K562 (cell line): Measurements from ENCODE around the gene CDC42EP2. TPM values are rescaled to one million over a fixed set of nuclear protein-coding genes. Genes with fewer than 3 reads are reported as not detected.

Source experiments
- ATAC-seq: fragments of 200-7000 bp; cut with Tn5 transposase; 3 replicates; pipeline ENCODE4 v1.9.1; 2020; ENCODE audit warnings: moderate library complexity
- BruUV-seq: library from RNA; stranded (reverse); fragments of 400-500 nt; replicated peaks from 2 replicates; lab custom pipeline; 2021; lab: Mats Ljungman, UMichigan
- CTCF ChIA-PET: fragments of 300-600 bp; formaldehyde crosslinking; extraction: SDS; loops from one replicate; lab custom pipeline; 2021; ENCODE audit warnings: low intra/inter-chr PET ratio; lab: Yijun Ruan, JAX
- POLR2A ChIA-PET: fragments of 300-600, 350-650 bp; sonication (Branson Sonifier 250); formaldehyde crosslinking; extraction: SDS; loops from one replicate; lab custom pipeline; 2021; ENCODE audit warnings: antibody characterized with exemption, inconsistent platforms; lab: Yijun Ruan, JAX
- DNase-seq, 4 experiments: peaks; one replicate each; pipeline versions ENCODE4 v3.0.0 to v3.0.0-alpha.2; 2011 to 2018; ENCODE audit warnings: low spot score in 3 of 4, mixed read lengths in 3 of 4; ENCODE audit errors: extremely low read depth in 1 of 4
- FAIRE-seq: peaks from 2 replicates; lab custom pipeline; 2011; peaks lifted over from hg19 to GRCh38; lab: Jason Lieb, UNC
- H2AFZ ChIP-seq: 2 replicates; pipeline ENCODE4 v1.6.0; 2011; ENCODE audit warnings: low read depth, low read length, control low read depth, inconsistent platforms
- H3K27ac ChIP-seq: fragments of 200-600 bp; 3 replicates; pipeline ENCODE4 v1.8.0; 2011; ENCODE audit warnings: low read depth, mild to moderate bottlenecking, control low read depth, inconsistent platforms, low read length, moderate library complexity, mixed read lengths; ENCODE audit errors: extremely low read depth
- H3K27me3 ChIP-seq, 2 experiments: fragments of 300-600 bp in 1 of 2; 2 replicates in 1 of 2; 3 replicates in 1 of 2; pipeline versions ENCODE4 v1.6.0 to v1.8.0; 2011; ENCODE audit warnings: inconsistent platforms in 2 of 2, low read length in 2 of 2, mild to moderate bottlenecking in 1 of 2, mixed read lengths in 1 of 2, moderate library complexity in 1 of 2; ENCODE audit not compliant: control insufficient read depth in 2 of 2, insufficient read depth in 2 of 2
- H3K36me3 ChIP-seq: fragments of 300-600 bp; 3 replicates; pipeline ENCODE4 v1.8.0; 2011; ENCODE audit warnings: mild to moderate bottlenecking, low read length, inconsistent platforms; ENCODE audit not compliant: control insufficient read depth, insufficient read depth
- H3K4me1 ChIP-seq, 2 experiments: fragments of 200-600 bp in 1 of 2; replicated peaks in 1 of 2; 2 replicates in 1 of 2; 3 replicates in 1 of 2; pipeline versions ENCODE4 v1.5.1 to v1.8.0; 2011; ENCODE audit warnings: inconsistent platforms in 2 of 2, low read length in 2 of 2, mild to moderate bottlenecking in 1 of 2, mixed read lengths in 1 of 2, moderate library complexity in 1 of 2; ENCODE audit not compliant: control insufficient read depth in 2 of 2, insufficient read depth in 2 of 2
- H3K4me2 ChIP-seq: 2 replicates; pipeline ENCODE4 v1.6.1; 2011; ENCODE audit warnings: low read length, control low read depth, inconsistent platforms, mixed read lengths; ENCODE audit not compliant: insufficient read depth
- H3K4me3 ChIP-seq: fragments of 200-600 bp; sonication (generic), shearing (Covaris generic); 2 replicates; pipeline ENCODE4 v1.5.1; 2016; ENCODE audit warnings: control low read depth, inconsistent platforms
- H3K79me2 ChIP-seq: fragments of 200-600 bp; 3 replicates; pipeline ENCODE4 v1.8.0; 2011; ENCODE audit warnings: low read length, inconsistent platforms; ENCODE audit not compliant: control insufficient read depth, insufficient read depth
- H3K9ac ChIP-seq, 2 experiments: 2 replicates each; pipeline versions ENCODE4 v1.6.0 to v1.6.1; 2011; ENCODE audit warnings: low read depth in 2 of 2, low read length in 2 of 2, control low read depth in 1 of 2, inconsistent platforms in 1 of 2, mild to moderate bottlenecking in 1 of 2, mixed read lengths in 1 of 2; ENCODE audit not compliant: insufficient read depth in 1 of 2
- H3K9me1 ChIP-seq: one replicate; pipeline ENCODE4 v1.6.0; 2011; ENCODE audit warnings: inconsistent platforms, mild to moderate bottlenecking, low read length, moderate library complexity; ENCODE audit not compliant: control insufficient read depth, insufficient read depth
- H3K9me3 ChIP-seq: replicated peaks from 2 replicates; pipeline ENCODE4 v1.5.1; 2011; ENCODE audit warnings: low read depth, low read length, inconsistent platforms; ENCODE audit not compliant: control insufficient read depth, insufficient read depth
- H4K20me1 ChIP-seq: replicated peaks from 2 replicates; pipeline ENCODE4 v1.6.1; 2011; ENCODE audit warnings: low read length, inconsistent platforms, mixed read lengths; ENCODE audit not compliant: control insufficient read depth, insufficient read depth
- C11orf30 ChIP-seq: fragments of 450-650 bp; IDR thresholded peaks from 2 replicates; pipeline ENCODE4 v1.6.1; 2016; ENCODE audit warnings: low read depth, mild to moderate bottlenecking
- CEBPB ChIP-seq: fragments of 450-650 bp; IDR thresholded peaks from 2 replicates; pipeline ENCODE4 v1.6.1; 2016; ENCODE audit warnings: missing genetic modification characterization, missing compliant biosample characterization
- CLOCK ChIP-seq: fragments of 250-450 bp; sonication (Bioruptor Pico); IDR thresholded peaks from 2 replicates; pipeline ENCODE4 v1.4.0; 2020; ENCODE audit warnings: mild to moderate bottlenecking, moderate library complexity, borderline replicate concordance
- CTCF ChIP-seq, 3 experiments: IDR thresholded peaks in 2 of 3; conservative IDR thresholded peaks in 1 of 3; 2 replicates each; pipeline ENCODE4 v1.5.1; 2011 to 2012; ENCODE audit warnings: low read length in 3 of 3, mild to moderate bottlenecking in 3 of 3, control low read depth in 2 of 3, improper control_type of control experiment in 1 of 3, inconsistent platforms in 1 of 3, low read depth in 1 of 3, mixed read lengths in 1 of 3, moderate library complexity in 1 of 3; ENCODE audit not compliant: insufficient read depth in 2 of 3
- ETS2 ChIP-seq: IDR thresholded peaks from 2 replicates; pipeline ENCODE4 v1.6.1; 2016; ENCODE audit warnings: borderline replicate concordance, missing genetic modification characterization, mild to moderate bottlenecking, moderate library complexity, missing compliant biosample characterization; ENCODE audit not compliant: poor library complexity, severe bottlenecking
- FOXK1 ChIP-seq: sonication (generic); formaldehyde crosslinking; IDR thresholded peaks from 2 replicates; pipeline ENCODE4 v1.8.0; 2022; ENCODE audit warnings: missing genetic modification reagents, mild to moderate bottlenecking, borderline replicate concordance
- RBFOX2 ChIP-seq: fragments of 200-400 bp; formaldehyde crosslinking; IDR thresholded peaks from 2 replicates; pipeline ENCODE4 v1.6.1; 2017; ENCODE audit warnings: low read depth, mild to moderate bottlenecking, low read length, moderate library complexity
- ZNF316 ChIP-seq: fragments of 450-650 bp; IDR thresholded peaks from 2 replicates; pipeline ENCODE4 v1.6.1; 2016
- ZNF780A ChIP-seq: fragments of 250-450 bp; sonication (Bioruptor Pico); IDR thresholded peaks from 2 replicates; pipeline ENCODE4 v1.5.0; 2021; ENCODE audit warnings: mild to moderate bottlenecking
- WGBS: fragments of 100-300 bp; shearing (Covaris generic); methylation state at CpG from one replicate; pipeline ENCODE4 v1.1.6; 2016; ENCODE audit warnings: low coverage, mixed read lengths; ENCODE audit not compliant: insufficient coverage; ENCODE audit errors: missing lambda C conversion rate; 5-methylcytosine and 5-hydroxymethylcytosine counted together
- in situ Hi-C: fragments of 300-500 bp; cut with MboI; formaldehyde crosslinking; loops from 4 replicates; pipeline ENCODE4 v1.15.0; 2018; ENCODE audit warnings: inconsistent platforms, mixed read lengths
- intact Hi-C: fragments of 100-400 bp; cut with micrococcal nuclease; formaldehyde crosslinking; loops from 2 replicates; pipeline ENCODE4 v1.14.2; 2022
- polyA plus RNA-seq, 8 experiments: library from polyadenylated mRNA; depleted of rRNA in 4 of 8; stranded (reverse) in 5 of 8; unstranded in 3 of 8; fragments of >200 nt; fragmentation: Nextera tagmentation in 2 of 8; fragmentation: Illumina TruSeq in 1 of 8; extraction: Ambion mirVana in 2 of 8; extraction: Trizol in 1 of 8; gene quantifications; 2 replicates each; pipeline versions ENCODE4 v1.2.1 to v1.2.3, GENCODE V29; 2011 to 2014; ENCODE audit warnings: inconsistent platforms in 1 of 8, missing spikeins in 1 of 8
- total RNA-seq, 7 experiments: library from RNA; depleted of rRNA in 6 of 7; stranded (reverse); fragments of >200 nt in 6 of 7; fragmentation: Illumina TruSeq in 2 of 7; extraction: Trizol in 2 of 7; gene quantifications; 2 replicates each; pipeline versions ENCODE4 v1.2.1 to v1.2.3, GENCODE V29; 2011 to 2021; ENCODE audit warnings: low replicate concordance in 1 of 7

Gene CDC42EP2
- total and polyA plus RNA-seq, 9 of the 15 experiments (the other 6 are each of a cell fraction or from before 2014, with no cell fraction given) = 0.27 to 3.5 (median 0.83) TPM; not detected in 1

GRCh38 chr11:65317025-65317786 is 2.5 kb downstream of the CDC42EP2 start:
- Histone ChIP-seq H3K27me3 (no peaks in the 10 kb centered on the region), H4K20me1 (0 out of 2 replicates have a peak, but pooled peaks cover 3% of the 10 kb centered on the region), H3K9me1 (no peaks in the 10 kb centered on the region), H2AFZ (no peak overlapping the region), H3K4me1 (peaks cover 16 to 51% of the 10 kb centered on the region in 2 experiments; a peak in 4 of 5 replicates), H3K4me3 (no peak overlapping the region), H3K4me2 (peak overlapping the region; percentile 84; the same call in 1 of the 2 replicates), H3K9ac (peak overlapping the region in 1 of 2 experiments; percentile 79; a peak in 2 of 4 replicates), H3K9me3 (no peaks in the 10 kb centered on the region), H3K79me2 (peaks cover 20% of the 10 kb centered on the region; the same call in 2 of the 3 replicates), H3K27ac (no peak overlapping the region), H3K36me3 (peaks cover 18% of the 10 kb centered on the region; the same call in 1 of the 3 replicates)
- no TSS peak for BruUV-seq
- POLR2A ChIA-PET = interaction anchor here (0.6 to 3.2 kb wide), 4 partner anchors 13 to 191 kb away, joined by 3 to 21 read pairs (median 11); partner anchors contain the start of gene NEAT1
- ATAC-seq (no peak), FAIRE-seq (peak; percentile 23), DNase-seq (peak in 2 of 4 experiments; percentile 46 to 48)
- in situ Hi-C loops = no loop called here
- CTCF ChIA-PET = interaction anchor here (0.8 to 3.6 kb wide), 3 partner anchors 41 to 42 kb away, joined by 3 to 91 read pairs (median 6); no protein-coding TSS in a partner anchor
- TF ChIP-seq ZNF316 (peak; percentile 90), ETS2 (tag) (no peak), CLOCK (CRISPR knock-in tag) (no peak), ZNF780A (CRISPR knock-in tag) (no peak), FOXK1 (CRISPR knock-in tag) (no peak), CEBPB (no peak), RBFOX2 (peak; percentile 33; the same call in 1 of the 2 replicates), C11orf30 (peak; percentile 78), CTCF (IDR thresholded peaks at IDR 0.05 in 2 of 3, conservative IDR thresholded peaks at IDR 0.05 in 1 of 3; ENCODE audit: insufficient read depth in 2 of 3, low read depth in 1 of 3, low read length in 3 of 3) (peak in 1 of 3 experiments; percentile 21; a peak in 1 of 6 replicates)
- 65% methylated on average over 8 of the region's 13 CpGs for WGBS
- intact Hi-C loops = loop anchor here (2.0 to 10.0 kb wide), 3 partner anchors 14 to 202 kb away; partner anchors contain the start of genes TM7SF2 and ZNHIT2
